Measurements from ENCODE around the gene NKX6-2. TPM values are rescaled to one million over a fixed set of nuclear protein-coding genes. Genes with fewer than 3 reads are reported as not detected.

NKX6-2 gene
- total RNA-seq, 1 donor from 2014 or later = not detected

DNA sequence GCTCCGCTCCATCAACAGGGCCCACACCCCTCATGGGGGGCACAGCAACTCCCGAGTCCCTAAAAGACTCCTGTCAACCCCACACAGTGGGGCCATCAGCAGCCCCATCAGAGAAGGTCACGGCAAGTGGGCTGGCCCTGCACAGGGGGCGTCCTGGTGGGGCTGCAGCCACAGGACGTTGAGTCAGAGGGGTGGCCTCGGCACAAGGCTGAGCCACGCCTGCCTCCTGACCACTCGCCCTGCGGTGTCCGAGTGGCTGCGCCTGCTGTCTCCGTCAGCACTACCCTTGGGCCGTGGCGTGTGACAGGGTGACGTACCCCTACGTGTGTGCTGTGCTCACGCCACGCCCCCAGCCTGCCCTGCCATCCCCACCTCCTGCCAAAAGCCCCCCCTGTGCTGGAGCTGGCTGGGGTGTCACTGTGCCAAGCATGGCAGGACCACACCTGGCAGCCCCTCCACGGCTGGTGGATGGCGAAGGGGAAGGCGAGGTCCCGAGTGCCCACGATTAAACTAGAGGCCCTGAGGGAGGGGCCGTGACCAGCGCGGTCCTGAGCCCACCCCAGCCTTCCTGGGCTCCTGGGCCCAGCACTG is 26.0 kb upstream of the NKX6-2 start:
- H3K27me3 ChIP-seq (ENCODE audit: low read depth) = peaks cover 42% of the 10 kb centered on the region
- DNase-seq = peak; percentile 35
- intact Hi-C loops (cut with DNase I) = no loop called here

DNA sequence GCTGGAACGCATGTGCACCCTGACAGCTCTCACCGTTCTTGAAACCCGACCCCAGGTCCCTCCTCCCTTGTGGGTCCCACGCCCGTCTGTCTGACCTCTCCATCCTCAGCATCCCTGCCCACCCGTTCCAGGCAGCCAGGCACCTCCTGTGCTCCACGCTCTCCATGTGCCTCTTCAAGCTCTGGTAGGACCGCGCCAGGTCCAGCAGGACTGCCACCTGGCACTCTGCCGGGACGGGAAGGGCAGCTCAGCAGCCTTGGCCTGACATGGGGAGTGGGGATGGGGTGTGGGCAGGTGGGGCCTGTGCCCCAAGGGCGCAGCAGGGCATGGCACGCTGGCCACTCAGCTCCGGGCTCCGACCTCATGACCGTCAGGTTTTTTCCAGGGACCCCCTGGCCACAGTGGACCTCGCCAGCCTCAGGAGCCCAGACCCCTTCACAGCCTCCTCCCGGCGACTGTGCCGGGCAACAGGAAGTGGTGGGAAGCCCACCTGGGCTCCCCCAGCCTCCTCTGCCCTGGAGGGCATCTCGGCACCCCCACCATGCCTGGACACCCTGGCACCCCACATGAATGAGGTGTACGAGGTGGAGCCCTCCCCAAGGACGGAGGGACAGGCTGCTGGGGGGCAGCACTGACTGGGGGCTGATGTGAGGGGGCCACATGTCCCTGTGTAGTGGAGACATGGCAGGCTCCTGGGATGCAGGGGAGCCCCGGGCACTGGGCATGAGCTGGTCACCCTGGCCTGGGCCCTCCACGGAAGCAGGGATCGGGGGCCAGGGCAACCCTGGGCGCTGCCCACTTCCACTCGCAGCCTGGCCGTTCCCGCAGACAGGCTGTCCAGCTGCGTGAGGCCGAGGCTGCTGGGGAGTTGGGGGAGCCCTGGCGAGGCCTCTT is 25.1 kb upstream of the NKX6-2 start:
- DNase-seq = peak; percentile 36
- Histone ChIP-seq H3K27ac (no peak overlapping the region), H3K36me3 (no peaks in the 10 kb centered on the region), H3K4me1 (no peaks in the 10 kb centered on the region), H3K4me3 (no peak overlapping the region), H3K9me3 (no peaks in the 10 kb centered on the region), H3K27me3 (ENCODE audit: low read depth) (peaks cover 34% of the 10 kb centered on the region)
- intact Hi-C loops (cut with DNase I) = no loop called here
- TF ChIP-seq, protein P1, sequence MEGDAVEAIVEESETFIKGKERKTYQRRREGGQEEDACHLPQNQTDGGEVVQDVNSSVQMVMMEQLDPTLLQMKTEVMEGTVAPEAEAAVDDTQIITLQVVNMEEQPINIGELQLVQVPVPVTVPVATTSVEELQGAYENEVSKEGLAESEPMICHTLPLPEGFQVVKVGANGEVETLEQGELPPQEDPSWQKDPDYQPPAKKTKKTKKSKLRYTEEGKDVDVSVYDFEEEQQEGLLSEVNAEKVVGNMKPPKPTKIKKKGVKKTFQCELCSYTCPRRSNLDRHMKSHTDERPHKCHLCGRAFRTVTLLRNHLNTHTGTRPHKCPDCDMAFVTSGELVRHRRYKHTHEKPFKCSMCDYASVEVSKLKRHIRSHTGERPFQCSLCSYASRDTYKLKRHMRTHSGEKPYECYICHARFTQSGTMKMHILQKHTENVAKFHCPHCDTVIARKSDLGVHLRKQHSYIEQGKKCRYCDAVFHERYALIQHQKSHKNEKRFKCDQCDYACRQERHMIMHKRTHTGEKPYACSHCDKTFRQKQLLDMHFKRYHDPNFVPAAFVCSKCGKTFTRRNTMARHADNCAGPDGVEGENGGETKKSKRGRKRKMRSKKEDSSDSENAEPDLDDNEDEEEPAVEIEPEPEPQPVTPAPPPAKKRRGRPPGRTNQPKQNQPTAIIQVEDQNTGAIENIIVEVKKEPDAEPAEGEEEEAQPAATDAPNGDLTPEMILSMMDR (IDR thresholded peaks at IDR 0.05) = no peak
- ATAC-seq = no peak

More for the DNA sequence above, 26.0 kb upstream of the NKX6-2 start:
- ATAC-seq = peak in 1 of 2 donors; percentile 4
- H3K4me3 ChIP-seq = no peak overlapping the region
- TF ChIP-seq, protein P1 (IDR thresholded peaks at IDR 0.05) = no peak
- no peak overlapping the region for H3K27ac ChIP-seq
- no peaks in the 10 kb centered on the region for H3K9me3 ChIP-seq
- H3K36me3 ChIP-seq = no peaks in the 10 kb centered on the region
- no peaks in the 10 kb centered on the region for H3K4me1 ChIP-seq

DNA sequence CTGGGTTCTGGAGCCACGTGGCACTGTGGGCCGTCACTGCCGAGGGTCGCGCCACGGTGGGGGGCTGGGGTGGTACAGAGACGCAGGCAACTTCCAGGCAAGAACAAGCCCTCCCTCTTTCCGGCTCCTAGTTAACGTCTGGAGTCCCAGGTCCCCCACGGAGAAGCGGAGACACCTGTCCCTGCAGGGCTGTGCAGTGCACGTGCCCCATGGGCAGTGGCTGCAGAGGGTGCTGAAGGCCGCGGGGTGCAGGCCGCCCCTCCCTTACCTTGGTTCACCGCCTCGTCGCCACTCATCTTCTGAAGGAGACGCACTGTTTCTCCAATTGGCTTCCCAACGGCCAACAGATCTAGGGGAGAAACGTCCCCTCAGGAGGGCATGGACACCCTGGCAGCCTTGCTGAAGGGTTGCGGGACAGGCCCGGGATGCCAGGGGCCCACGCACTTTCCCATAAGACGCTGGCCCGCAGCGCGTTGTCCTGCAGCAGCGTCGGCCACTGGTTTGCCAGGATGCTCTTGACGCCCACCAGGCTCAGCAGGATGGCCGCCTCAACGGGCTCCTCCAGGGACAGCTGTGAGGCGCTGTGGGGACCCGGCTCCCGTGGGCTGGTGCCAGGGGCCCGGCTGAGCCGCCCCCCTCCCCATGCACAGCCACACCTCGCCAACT is 24.3 kb upstream of the NKX6-2 start:
- peaks cover 39% of the 10 kb centered on the region for H3K27me3 ChIP-seq (ENCODE audit: low read depth)
- no peaks in the 10 kb centered on the region for H3K9me3 ChIP-seq
- ATAC-seq = no peak
- TF ChIP-seq, protein P1 (IDR thresholded peaks at IDR 0.05) = no peak
- intact Hi-C loops (cut with DNase I) = no loop called here
- no peaks in the 10 kb centered on the region for H3K36me3 ChIP-seq
- no peak overlapping the region for H3K4me3 ChIP-seq
- H3K27ac ChIP-seq = no peak overlapping the region
- peak; percentile 37 for DNase-seq
- no peaks in the 10 kb centered on the region for H3K4me1 ChIP-seq

DNA sequence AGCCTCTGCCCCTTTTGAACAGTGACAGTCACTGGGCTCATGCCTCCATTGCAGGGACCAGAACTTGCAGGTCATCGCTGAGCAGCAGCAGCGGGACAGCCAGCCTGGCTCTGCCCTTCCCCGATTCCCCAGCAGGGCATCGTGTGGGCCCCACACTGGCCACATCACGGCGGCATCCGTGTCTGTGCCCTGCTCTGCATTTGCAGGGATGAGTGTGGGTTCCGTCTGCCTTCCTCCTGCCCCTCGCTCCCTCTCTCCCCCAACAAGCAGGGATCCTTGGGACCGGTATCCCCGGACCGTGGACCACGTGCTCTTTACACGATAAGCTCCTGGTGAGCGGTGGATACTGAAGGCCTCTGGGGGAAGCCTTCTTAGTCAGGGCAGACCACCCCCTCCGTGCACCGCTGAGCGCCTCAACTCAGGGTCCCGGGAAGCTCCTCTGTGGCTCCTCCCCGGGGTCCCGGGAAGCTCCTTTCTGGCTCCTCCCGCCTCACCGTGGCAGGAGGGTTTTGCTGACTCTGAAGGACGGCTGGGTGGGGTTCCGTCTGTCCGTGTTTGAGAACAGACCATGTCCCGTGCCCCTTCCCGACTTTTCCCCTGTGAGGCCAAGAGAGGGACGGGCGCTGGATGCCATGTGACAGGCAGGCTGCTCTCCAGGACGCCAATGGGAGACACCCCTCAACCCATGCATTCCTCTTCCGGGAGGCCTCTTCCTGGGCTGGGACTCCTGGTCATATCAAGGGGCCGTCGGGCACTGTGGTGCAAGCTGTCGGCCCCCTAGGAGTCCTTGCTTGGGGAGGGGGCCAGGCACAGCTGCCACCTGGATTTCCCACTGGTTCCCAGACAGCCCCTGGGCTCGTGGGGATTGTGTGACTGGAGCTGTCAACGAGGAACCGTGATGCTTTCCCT is 23.5 kb upstream of the NKX6-2 start:
- intact Hi-C loops (cut with DNase I) = no loop called here
- Histone ChIP-seq H3K36me3 (no peaks in the 10 kb centered on the region), H3K4me3 (no peak overlapping the region), H3K27ac (no peak overlapping the region), H3K4me1 (no peaks in the 10 kb centered on the region), H3K27me3 (ENCODE audit: low read depth) (peaks cover 39% of the 10 kb centered on the region), H3K9me3 (no peaks in the 10 kb centered on the region)
- ATAC-seq = no peak
- TF ChIP-seq, protein P1 (IDR thresholded peaks at IDR 0.05) = no peak
- DNase-seq = peak; percentile 30

Data from lower lobe of right lung (tissue), 2 donors.